Gastrocnemius medialis (tissue), 4 donors: ENCODE measurements around the gene FKBP9.

Experiments used
- POLR2A ChIP-seq, 2 donors: fragments of 450-650 bp; IDR thresholded peaks; one replicate each; pipeline ENCODE4 v1.6.1; 2017; ENCODE audit warnings: antibody characterized with exemption in 2 of 2, mild to moderate bottlenecking in 2 of 2, moderate library complexity in 2 of 2
- TF ChIP-seq, protein P1 (sequence below), 5 experiments: fragments of 450-650 bp in 3 of 5; fragments of 200-600 bp in 2 of 5; sonication (generic) in 2 of 5; IDR thresholded peaks in 4 of 5; conservative IDR thresholded peaks in 1 of 5; 1 replicate in 4 of 5; 2 replicates in 1 of 5; pipeline ENCODE4 v1.5.1; 2016 to 2019; ENCODE audit warnings: antibody characterized with exemption in 5 of 5, mild to moderate bottlenecking in 3 of 5, moderate library complexity in 3 of 5

DNA sequence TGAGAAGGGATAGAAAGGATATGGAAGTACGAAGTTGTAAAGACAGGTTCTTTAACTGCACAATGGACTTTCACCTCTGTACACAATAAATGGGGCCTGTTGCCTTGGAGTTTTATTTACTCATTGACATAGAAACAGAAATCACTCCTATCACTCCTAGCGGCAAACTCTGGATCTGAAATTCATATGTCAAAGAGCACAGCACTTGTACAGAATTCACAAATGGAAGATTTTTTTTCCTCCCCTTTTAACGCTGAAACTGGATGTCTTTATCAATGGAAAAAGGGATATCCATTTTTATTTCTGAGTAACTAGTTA lies 87.1 kb downstream of the FKBP9 start:
- TF ChIP-seq, protein P1, sequence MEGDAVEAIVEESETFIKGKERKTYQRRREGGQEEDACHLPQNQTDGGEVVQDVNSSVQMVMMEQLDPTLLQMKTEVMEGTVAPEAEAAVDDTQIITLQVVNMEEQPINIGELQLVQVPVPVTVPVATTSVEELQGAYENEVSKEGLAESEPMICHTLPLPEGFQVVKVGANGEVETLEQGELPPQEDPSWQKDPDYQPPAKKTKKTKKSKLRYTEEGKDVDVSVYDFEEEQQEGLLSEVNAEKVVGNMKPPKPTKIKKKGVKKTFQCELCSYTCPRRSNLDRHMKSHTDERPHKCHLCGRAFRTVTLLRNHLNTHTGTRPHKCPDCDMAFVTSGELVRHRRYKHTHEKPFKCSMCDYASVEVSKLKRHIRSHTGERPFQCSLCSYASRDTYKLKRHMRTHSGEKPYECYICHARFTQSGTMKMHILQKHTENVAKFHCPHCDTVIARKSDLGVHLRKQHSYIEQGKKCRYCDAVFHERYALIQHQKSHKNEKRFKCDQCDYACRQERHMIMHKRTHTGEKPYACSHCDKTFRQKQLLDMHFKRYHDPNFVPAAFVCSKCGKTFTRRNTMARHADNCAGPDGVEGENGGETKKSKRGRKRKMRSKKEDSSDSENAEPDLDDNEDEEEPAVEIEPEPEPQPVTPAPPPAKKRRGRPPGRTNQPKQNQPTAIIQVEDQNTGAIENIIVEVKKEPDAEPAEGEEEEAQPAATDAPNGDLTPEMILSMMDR (IDR thresholded peaks at IDR 0.05 in 4 of 5, conservative IDR thresholded peaks at IDR 0.05 in 1 of 5): peak in 1 of 5 experiments; percentile 22
- TF ChIP-seq POLR2A (IDR thresholded peaks at IDR 0.05): no peak
